ENCODE data around the gene MYO3B. TPM values are rescaled to one million over a fixed set of nuclear protein-coding genes. Genes with fewer than 3 reads are reported as not detected.

The MYO3B gene
- total and polyA plus RNA-seq, 4 donors: 0.50 to 0.61 (median 0.53) TPM

DNA sequence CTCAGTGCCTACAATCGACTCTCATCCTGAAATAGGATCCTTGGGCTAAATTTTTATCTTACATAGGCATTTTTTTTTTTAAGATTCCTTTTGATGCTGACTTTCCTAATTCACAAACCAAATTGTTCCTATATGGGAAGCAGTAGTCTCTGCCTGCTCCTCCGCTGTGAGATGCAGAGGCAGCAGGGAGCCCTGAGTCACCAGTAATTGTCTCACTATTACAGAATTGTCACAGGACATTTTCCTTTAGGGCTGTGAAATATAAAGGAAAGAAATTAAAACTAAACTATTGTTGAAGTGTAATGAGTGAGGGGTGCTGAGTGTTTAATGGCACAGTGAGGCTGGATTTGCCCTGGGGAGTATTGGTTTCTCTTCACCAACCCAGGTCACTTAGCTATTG, 63.8 kb downstream of the MYO3B start:
- peak in 1 of 6 donors; percentile 55 for DNase-seq (ENCODE audit: low read depth in 4 of 6, low spot score in 6 of 6)
- H3K27me3 ChIP-seq (ENCODE audit: control insufficient read depth, insufficient read depth, low read length): peaks cover 2% of the 10 kb centered on the region
- WGBS (ENCODE audit: insufficient coverage): no CpG with 5 or more reads among the region's 2 CpGs
- no peaks in the 10 kb centered on the region for H3K4me1 ChIP-seq (ENCODE audit: control insufficient read depth, insufficient read depth, low read length)
- H3K4me3 ChIP-seq (ENCODE audit: low read depth, low read length): no peak overlapping the region
- no peak overlapping the region for H3K27ac ChIP-seq (ENCODE audit: low read depth, low read length)
- H3K36me3 ChIP-seq (ENCODE audit: control insufficient read depth, insufficient read depth, low read length): no peaks in the 10 kb centered on the region
- H3K9me3 ChIP-seq (ENCODE audit: control insufficient read depth, insufficient read depth, low read length): no peaks in the 10 kb centered on the region

DNA sequence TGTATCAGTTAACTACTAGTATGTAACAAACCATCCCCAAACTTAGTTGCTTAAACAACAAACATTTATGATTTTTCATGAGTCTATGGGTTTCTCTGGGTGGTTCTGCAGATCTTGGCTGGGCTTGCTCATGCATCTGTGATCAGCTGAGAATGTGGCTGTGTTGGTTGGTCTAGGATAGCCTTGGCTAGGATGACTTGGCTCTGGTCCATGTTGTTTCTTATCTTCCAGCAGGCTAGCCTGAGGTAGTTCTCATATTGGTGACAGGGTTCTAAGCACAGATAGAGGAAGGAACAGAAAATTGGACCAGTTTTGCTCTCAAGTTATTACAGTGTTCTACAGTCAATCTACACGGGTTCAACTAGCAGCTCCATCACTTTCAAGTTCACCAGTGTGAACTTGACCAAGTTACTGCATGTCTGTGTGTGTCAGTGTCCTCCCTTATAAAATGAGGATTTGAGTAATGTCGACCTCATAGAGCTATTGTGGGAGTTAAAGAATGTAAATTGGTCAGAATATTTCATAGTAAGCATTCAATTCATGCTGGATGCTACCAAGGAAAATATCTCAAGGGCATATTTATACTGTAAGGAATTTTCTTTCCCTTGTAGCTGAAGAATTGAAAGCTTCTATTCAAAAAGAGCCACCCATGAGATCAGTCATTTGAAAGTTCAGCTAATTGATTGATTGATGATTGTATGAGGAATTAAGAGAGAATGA, 65.3 kb downstream of the MYO3B start:
- Histone ChIP-seq H3K9me3 (ENCODE audit: control insufficient read depth, insufficient read depth, low read length) (no peaks in the 10 kb centered on the region), H3K27me3 (ENCODE audit: control insufficient read depth, insufficient read depth, low read length) (peaks cover 2% of the 10 kb centered on the region), H3K4me3 (ENCODE audit: low read depth, low read length) (no peak overlapping the region), H3K4me1 (ENCODE audit: control insufficient read depth, insufficient read depth, low read length) (no peaks in the 10 kb centered on the region), H3K36me3 (ENCODE audit: control insufficient read depth, insufficient read depth, low read length) (no peaks in the 10 kb centered on the region), H3K27ac (ENCODE audit: low read depth, low read length) (no peak overlapping the region)
- DNase-seq (ENCODE audit: low read depth in 4 of 6, low spot score in 6 of 6): no peak
- WGBS (ENCODE audit: insufficient coverage): no CpG with 5 or more reads among the region's 2 CpGs

DNA sequence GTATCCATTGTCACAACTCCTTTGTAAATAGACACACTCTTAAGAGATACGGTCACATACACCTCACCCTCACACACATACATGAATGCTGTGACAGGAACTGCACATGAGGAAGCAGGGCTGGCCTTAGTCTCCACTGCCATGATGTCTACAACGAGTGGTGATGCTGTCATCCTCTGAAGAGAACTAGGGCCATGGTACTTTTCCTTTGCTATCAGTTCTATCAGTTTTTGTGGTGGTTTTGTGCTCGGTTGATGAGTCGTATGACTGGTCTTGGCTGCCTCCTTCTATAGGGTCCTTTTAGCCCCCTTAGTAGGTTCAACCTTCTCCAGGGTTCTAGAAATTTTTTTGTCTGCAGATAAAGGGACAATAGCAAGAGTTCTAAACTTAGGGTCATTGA, 66.0 kb downstream of the MYO3B start:
- Histone ChIP-seq H3K36me3 (ENCODE audit: control insufficient read depth, insufficient read depth, low read length) (no peaks in the 10 kb centered on the region), H3K27ac (ENCODE audit: low read depth, low read length) (no peak overlapping the region), H3K4me3 (ENCODE audit: low read depth, low read length) (no peak overlapping the region), H3K4me1 (ENCODE audit: control insufficient read depth, insufficient read depth, low read length) (no peaks in the 10 kb centered on the region), H3K9me3 (ENCODE audit: control insufficient read depth, insufficient read depth, low read length) (no peaks in the 10 kb centered on the region), H3K27me3 (ENCODE audit: control insufficient read depth, insufficient read depth, low read length) (peaks cover 2% of the 10 kb centered on the region)
- 40% methylated on average over 2 of the region's 4 CpGs for WGBS (ENCODE audit: insufficient coverage)
- DNase-seq (ENCODE audit: low read depth in 4 of 6, low spot score in 6 of 6): no peak

DNA sequence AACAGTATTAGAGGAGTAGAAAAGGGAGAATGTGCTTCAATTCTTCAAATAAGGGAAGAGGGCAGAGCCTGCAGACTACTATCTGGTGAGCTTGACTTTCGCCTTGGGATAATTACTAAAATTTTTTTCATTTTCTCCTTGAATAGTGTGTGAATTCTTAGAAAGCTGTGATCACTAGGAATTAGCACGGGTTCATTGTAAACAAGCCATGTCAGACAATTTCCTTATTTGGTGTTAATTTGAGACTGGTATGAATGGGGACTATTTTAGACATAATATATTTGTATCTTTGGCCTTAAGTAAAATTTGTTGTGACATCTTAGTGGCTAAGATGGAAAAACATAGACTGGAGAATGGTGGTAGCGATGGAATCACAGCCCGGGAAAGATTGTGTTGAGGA, 66.6 kb downstream of the MYO3B start:
- Histone ChIP-seq H3K4me1 (ENCODE audit: control insufficient read depth, insufficient read depth, low read length) (no peaks in the 10 kb centered on the region), H3K4me3 (ENCODE audit: low read depth, low read length) (no peak overlapping the region), H3K36me3 (ENCODE audit: control insufficient read depth, insufficient read depth, low read length) (no peaks in the 10 kb centered on the region), H3K27ac (ENCODE audit: low read depth, low read length) (no peak overlapping the region), H3K9me3 (ENCODE audit: control insufficient read depth, insufficient read depth, low read length) (no peaks in the 10 kb centered on the region), H3K27me3 (ENCODE audit: control insufficient read depth, insufficient read depth, low read length) (peaks cover 2% of the 10 kb centered on the region)
- DNase-seq (ENCODE audit: low read depth in 4 of 6, low spot score in 6 of 6): no peak
- 100% methylated on average over 2 of the region's 4 CpGs for WGBS (ENCODE audit: insufficient coverage)

DNA sequence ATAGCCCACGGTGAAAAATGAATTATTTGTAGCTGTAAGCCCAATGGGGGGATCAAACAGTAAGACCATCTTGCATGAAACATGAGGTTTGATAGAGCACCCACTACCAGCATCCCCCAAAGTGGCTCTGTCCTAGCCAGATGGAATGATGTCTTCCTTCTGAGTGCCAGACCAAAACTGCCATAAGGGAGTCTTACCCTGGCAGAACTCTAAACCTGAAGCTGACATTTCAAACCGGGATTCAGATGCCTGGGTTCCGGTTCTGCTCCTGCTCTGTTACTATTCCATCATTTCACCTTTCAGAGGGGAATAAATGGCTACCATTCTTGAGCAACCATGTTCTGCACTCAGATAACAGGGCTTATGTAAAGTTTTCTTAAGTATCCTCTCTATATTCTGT, 67.4 kb downstream of the MYO3B start:
- H3K4me3 ChIP-seq (ENCODE audit: low read depth, low read length): no peak overlapping the region
- WGBS (ENCODE audit: insufficient coverage): 100% methylated on average over 1 of the region's 3 CpGs
- H3K27me3 ChIP-seq (ENCODE audit: control insufficient read depth, insufficient read depth, low read length): no peaks in the 10 kb centered on the region
- no peaks in the 10 kb centered on the region for H3K36me3 ChIP-seq (ENCODE audit: control insufficient read depth, insufficient read depth, low read length)
- H3K9me3 ChIP-seq (ENCODE audit: control insufficient read depth, insufficient read depth, low read length): no peaks in the 10 kb centered on the region
- H3K27ac ChIP-seq (ENCODE audit: low read depth, low read length): no peak overlapping the region
- no peak for DNase-seq (ENCODE audit: low read depth in 4 of 6, low spot score in 6 of 6)
- no peaks in the 10 kb centered on the region for H3K4me1 ChIP-seq (ENCODE audit: control insufficient read depth, insufficient read depth, low read length)

DNA sequence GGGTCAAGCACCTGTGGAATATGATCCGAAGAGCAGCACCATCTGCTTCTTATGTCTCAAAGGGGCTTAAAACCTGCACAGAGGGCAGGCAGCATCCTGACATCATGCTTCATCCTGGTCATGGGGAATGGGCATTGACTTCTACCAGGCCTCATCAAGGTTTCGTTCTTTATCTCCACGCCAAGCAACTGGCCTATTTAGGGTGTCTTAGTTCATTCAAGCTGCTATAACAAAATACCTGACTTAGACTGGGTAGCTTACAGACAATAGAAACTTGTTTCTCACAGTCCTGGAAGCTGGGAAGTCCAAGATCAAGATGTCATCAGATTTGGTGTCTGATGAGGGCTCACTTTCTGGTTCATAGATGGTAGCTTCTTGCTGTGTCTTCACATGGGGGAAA, 69.4 kb downstream of the MYO3B start:
- Histone ChIP-seq H3K36me3 (ENCODE audit: control insufficient read depth, insufficient read depth, low read length) (no peaks in the 10 kb centered on the region), H3K9me3 (ENCODE audit: control insufficient read depth, insufficient read depth, low read length) (no peaks in the 10 kb centered on the region), H3K27ac (ENCODE audit: low read depth, low read length) (no peak overlapping the region), H3K27me3 (ENCODE audit: control insufficient read depth, insufficient read depth, low read length) (no peaks in the 10 kb centered on the region), H3K4me3 (ENCODE audit: low read depth, low read length) (no peak overlapping the region), H3K4me1 (ENCODE audit: control insufficient read depth, insufficient read depth, low read length) (no peaks in the 10 kb centered on the region)
- DNase-seq (ENCODE audit: low read depth in 4 of 6, low spot score in 6 of 6): no peak
- 100% methylated on average over 2 of the region's 3 CpGs for WGBS (ENCODE audit: insufficient coverage)

GRCh38 chr2:170247882-170248393, 70.0 kb downstream of the MYO3B start:
- Histone ChIP-seq H3K36me3 (ENCODE audit: control insufficient read depth, insufficient read depth, low read length) (no peaks in the 10 kb centered on the region), H3K4me3 (ENCODE audit: low read depth, low read length) (no peak overlapping the region), H3K4me1 (ENCODE audit: control insufficient read depth, insufficient read depth, low read length) (no peaks in the 10 kb centered on the region), H3K27me3 (ENCODE audit: control insufficient read depth, insufficient read depth, low read length) (no peaks in the 10 kb centered on the region), H3K9me3 (ENCODE audit: control insufficient read depth, insufficient read depth, low read length) (no peaks in the 10 kb centered on the region), H3K27ac (ENCODE audit: low read depth, low read length) (no peak overlapping the region)
- whole genome bisulfite sequencing (ENCODE audit: insufficient coverage): no CpG with 5 or more reads among the region's 1 CpG
- DNase-seq (ENCODE audit: low read depth in 4 of 6, low spot score in 6 of 6): no peak

DNA sequence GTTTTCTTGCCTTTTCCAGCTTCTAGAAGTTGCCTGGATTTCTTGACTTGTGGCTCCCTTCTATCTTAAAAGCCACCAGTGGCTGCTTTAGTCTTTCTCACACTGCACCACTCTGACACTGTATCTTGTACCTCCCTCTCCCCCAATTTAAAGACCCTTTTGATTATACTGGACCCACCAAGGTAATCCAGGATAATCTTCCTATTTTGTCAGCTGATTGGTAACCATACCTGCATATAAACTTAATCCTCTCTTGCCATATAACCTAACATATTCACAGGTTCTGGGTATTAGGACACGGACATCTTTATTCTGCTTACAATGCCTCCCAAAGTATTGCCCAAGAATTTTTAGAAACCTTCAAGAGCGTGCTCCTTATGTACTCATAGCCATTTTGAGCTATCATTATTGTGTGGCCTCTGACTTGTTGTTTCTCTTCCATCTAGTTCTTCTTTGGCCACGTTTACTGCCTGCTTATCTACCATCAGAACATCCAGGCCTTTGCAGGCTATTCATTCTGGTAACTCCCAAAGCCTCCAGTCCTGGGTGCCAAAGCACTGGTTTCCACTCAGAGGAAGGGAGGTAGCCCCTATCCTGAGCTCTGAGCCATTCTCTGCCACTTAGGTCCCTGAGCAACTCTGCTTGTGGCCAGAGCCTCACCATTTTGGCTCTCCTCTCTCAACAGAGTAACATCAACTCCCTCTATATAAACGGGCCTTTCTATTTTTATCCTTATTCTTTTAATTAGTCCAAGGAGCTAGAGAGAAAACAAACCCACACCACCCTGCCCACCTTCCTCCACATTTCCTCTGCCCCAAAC, 70.8 kb downstream of the MYO3B start:
- DNase-seq (ENCODE audit: low read depth in 4 of 6, low spot score in 6 of 6): no peak
- Histone ChIP-seq H3K36me3 (ENCODE audit: control insufficient read depth, insufficient read depth, low read length) (no peaks in the 10 kb centered on the region), H3K9me3 (ENCODE audit: control insufficient read depth, insufficient read depth, low read length) (no peaks in the 10 kb centered on the region), H3K27me3 (ENCODE audit: control insufficient read depth, insufficient read depth, low read length) (no peaks in the 10 kb centered on the region), H3K4me1 (ENCODE audit: control insufficient read depth, insufficient read depth, low read length) (no peaks in the 10 kb centered on the region), H3K4me3 (ENCODE audit: low read depth, low read length) (no peak overlapping the region), H3K27ac (ENCODE audit: low read depth, low read length) (no peak overlapping the region)
- 88% methylated on average over 4 of the region's 4 CpGs for WGBS (ENCODE audit: insufficient coverage)

DNA sequence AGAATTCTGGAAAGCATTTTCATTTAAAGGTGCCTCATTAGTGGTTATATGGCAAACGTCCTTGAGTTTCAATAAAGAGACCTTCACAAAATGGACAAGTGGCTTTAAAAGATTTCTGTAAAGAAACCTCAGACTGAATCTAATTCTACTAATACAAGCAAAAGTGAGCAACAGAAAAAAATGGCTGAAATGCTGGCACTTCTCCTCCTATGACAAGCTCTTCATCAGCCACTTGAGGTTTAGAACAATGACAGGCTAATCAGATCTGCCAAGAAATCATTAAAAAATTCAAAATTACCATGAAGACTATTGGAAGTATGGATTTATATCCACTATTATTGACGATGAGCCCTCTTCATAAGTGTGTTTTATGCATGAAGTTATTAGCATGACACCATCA, 71.8 kb downstream of the MYO3B start:
- H3K4me1 ChIP-seq (ENCODE audit: control insufficient read depth, insufficient read depth, low read length): no peaks in the 10 kb centered on the region
- DNase-seq (ENCODE audit: low read depth in 4 of 6, low spot score in 6 of 6): no peak
- no peaks in the 10 kb centered on the region for H3K9me3 ChIP-seq (ENCODE audit: control insufficient read depth, insufficient read depth, low read length)
- WGBS (ENCODE audit: insufficient coverage): no CpG with 5 or more reads among the region's 2 CpGs
- H3K4me3 ChIP-seq (ENCODE audit: low read depth, low read length): no peak overlapping the region
- H3K27ac ChIP-seq (ENCODE audit: low read depth, low read length): no peak overlapping the region
- no peaks in the 10 kb centered on the region for H3K36me3 ChIP-seq (ENCODE audit: control insufficient read depth, insufficient read depth, low read length)
- H3K27me3 ChIP-seq (ENCODE audit: control insufficient read depth, insufficient read depth, low read length): no peaks in the 10 kb centered on the region

- DNase-seq (ENCODE audit: low read depth in 4 of 6, low spot score in 6 of 6): no peak
- no peaks in the 10 kb centered on the region for H3K27me3 ChIP-seq (ENCODE audit: control insufficient read depth, insufficient read depth, low read length)
- H3K9me3 ChIP-seq (ENCODE audit: control insufficient read depth, insufficient read depth, low read length): no peaks in the 10 kb centered on the region
- H3K36me3 ChIP-seq (ENCODE audit: control insufficient read depth, insufficient read depth, low read length): no peaks in the 10 kb centered on the region
- H3K27ac ChIP-seq (ENCODE audit: low read depth, low read length): no peak overlapping the region
- no peaks in the 10 kb centered on the region for H3K4me1 ChIP-seq (ENCODE audit: control insufficient read depth, insufficient read depth, low read length)
- H3K4me3 ChIP-seq (ENCODE audit: low read depth, low read length): no peak overlapping the region
- WGBS (ENCODE audit: insufficient coverage): 96% methylated on average over 4 of the region's 6 CpGs
Measured at GRCh38 chr2:170250584-170250983, 72.6 kb downstream of the MYO3B start.
